Measurements from ENCODE around the gene CSMD2.

The CSMD2 gene

GRCh38 chr1:33842348-33842747, 322.7 kb downstream of the CSMD2 start:
- no peak for DNase-seq

GRCh38 chr1:33841494-33841893, 323.5 kb downstream of the CSMD2 start:
- DNase-seq = no peak

- DNase-seq = no peak
Observed at GRCh38 chr1:33837635-33838034, 327.4 kb downstream of the CSMD2 start.

GRCh38 chr1:33836911-33837310, 328.1 kb downstream of the CSMD2 start:
- DNase-seq = no peak

GRCh38 chr1:33828654-33829053, 336.4 kb downstream of the CSMD2 start:
- DNase-seq = no peak

- DNase-seq = no peak
Observed at GRCh38 chr1:33828059-33828458, 337.0 kb downstream of the CSMD2 start.

- DNase-seq = no peak
Observed at GRCh38 chr1:33826711-33827110, 338.3 kb downstream of the CSMD2 start.

GRCh38 chr1:33826311-33826710, 338.7 kb downstream of the CSMD2 start:
- DNase-seq = no peak

- no peak for DNase-seq
Observed at GRCh38 chr1:33825506-33825905, 339.5 kb downstream of the CSMD2 start.

GRCh38 chr1:33824971-33825370, 340.1 kb downstream of the CSMD2 start:
- DNase-seq = no peak

GRCh38 chr1:33824321-33824720, 340.7 kb downstream of the CSMD2 start:
- no peak for DNase-seq

GRCh38 chr1:33823830-33824229, 341.2 kb downstream of the CSMD2 start:
- DNase-seq = no peak

- no peak for DNase-seq
Observed at GRCh38 chr1:33823401-33823800, 341.6 kb downstream of the CSMD2 start.

- DNase-seq = no peak
Observed at GRCh38 chr1:33822396-33822795, 342.6 kb downstream of the CSMD2 start.

- DNase-seq = no peak
Observed at GRCh38 chr1:33821291-33821690, 343.7 kb downstream of the CSMD2 start.

GRCh38 chr1:33820804-33821203, 344.2 kb downstream of the CSMD2 start:
- DNase-seq = no peak

GRCh38 chr1:33819913-33820311, 345.1 kb downstream of the CSMD2 start:
- no peak for DNase-seq

- DNase-seq = no peak
Observed at GRCh38 chr1:33819290-33819912, 345.6 kb downstream of the CSMD2 start.

- no peak for DNase-seq
Observed at GRCh38 chr1:33818071-33818470, 347.0 kb downstream of the CSMD2 start.

GRCh38 chr1:33815061-33815460, 350.0 kb downstream of the CSMD2 start:
- DNase-seq = no peak

GRCh38 chr1:33814166-33814565, 350.9 kb downstream of the CSMD2 start:
- DNase-seq = no peak

- no peak for DNase-seq
Observed at GRCh38 chr1:33810571-33810970, 354.5 kb downstream of the CSMD2 start.

- DNase-seq = no peak
Observed at GRCh38 chr1:33805988-33806387, 359.0 kb downstream of the CSMD2 start.

- no peak for DNase-seq
Observed at GRCh38 chr1:33802268-33802667, 362.8 kb downstream of the CSMD2 start.

GRCh38 chr1:33797849-33798248, 367.2 kb downstream of the CSMD2 start:
- DNase-seq = no peak

- no peak for DNase-seq
Observed at GRCh38 chr1:33792651-33793050, 372.4 kb downstream of the CSMD2 start.

Measured in activated CD4-positive, CD25-positive, alpha-beta regulatory T cell treated with anti-CD3 and anti-CD28 coated beads, Interleukin-2, amount 50 U/mL, for 72 hours (primary cell).